ENCODE data around the gene CYREN. TPM values are rescaled to one million over a fixed set of nuclear protein-coding genes. Genes with fewer than 3 reads are reported as not detected.
A peak's percentile ranks its signal among the peaks of the same experiment; 100 is the strongest.
"Not testable (repeated sequence)": the region's sequence is repeated elsewhere in the genome, so short reads cannot be mapped to it uniquely, and the experiment has no call there.

CYREN gene
- total RNA-seq, 1 experiment from 2014 or later = 62.2 TPM

GRCh38 chr7:135160098-135160857, 10.2 kb downstream of the CYREN start:
- peak; percentile 82 for DNase-seq (ENCODE audit: low read depth)

GRCh38 chr7:135159359-135160085, 11.0 kb downstream of the CYREN start:
- no peak for DNase-seq (ENCODE audit: low read depth)

GRCh38 chr7:135158874-135159273, 11.6 kb downstream of the CYREN start:
- no peak for DNase-seq (ENCODE audit: low read depth)

GRCh38 chr7:135158141-135158655, 12.3 kb downstream of the CYREN start:
- DNase-seq (ENCODE audit: low read depth) = no peak

- no peak for DNase-seq (ENCODE audit: low read depth)
Measured at GRCh38 chr7:135156290-135156689, 14.2 kb downstream of the CYREN start.

- DNase-seq (ENCODE audit: low read depth) = no peak
Measured at GRCh38 chr7:135154734-135155133, 15.8 kb downstream of the CYREN start.

GRCh38 chr7:135152442-135152841, 18.1 kb downstream of the CYREN start:
- no peak for DNase-seq (ENCODE audit: low read depth)

GRCh38 chr7:135151533-135151932, 19.0 kb downstream of the CYREN start:
- no peak for DNase-seq (ENCODE audit: low read depth)

GRCh38 chr7:135151132-135151531, 19.4 kb downstream of the CYREN start:
- no peak for DNase-seq (ENCODE audit: low read depth)

- DNase-seq (ENCODE audit: low read depth) = no peak
Measured at GRCh38 chr7:135150072-135150782, 20.3 kb downstream of the CYREN start.

- peak; percentile 85 for DNase-seq (ENCODE audit: low read depth)
Measured at GRCh38 chr7:135147899-135148721, 22.4 kb downstream of the CYREN start, which contains the start of gene TMEM140. Gene TMEM140, plus strand, starts transcription at chr7:135148072. Its CDS starts 16,370 bp downstream, at chr7:135164442.

GRCh38 chr7:135147341-135147898, 23.1 kb downstream of the CYREN start:
- peak; percentile 40 for DNase-seq (ENCODE audit: low read depth)

GRCh38 chr7:135143885-135144668, 26.4 kb downstream of the CYREN start:
- no peak for DNase-seq (ENCODE audit: low read depth)

GRCh38 chr7:135129579-135129978, 40.9 kb downstream of the CYREN start:
- no peak for DNase-seq (ENCODE audit: low read depth)

GRCh38 chr7:135128931-135129330, 41.6 kb downstream of the CYREN start:
- no peak for DNase-seq (ENCODE audit: low read depth)

GRCh38 chr7:135124631-135125030, 45.9 kb downstream of the CYREN start:
- DNase-seq (ENCODE audit: low read depth) = not testable (repeated sequence)

GRCh38 chr7:135121868-135122267, 48.6 kb downstream of the CYREN start:
- peak; percentile 4 for DNase-seq (ENCODE audit: low read depth)

- no peak for DNase-seq (ENCODE audit: low read depth)
Measured at GRCh38 chr7:135117096-135117495, 53.4 kb downstream of the CYREN start.

All from M059J (cell line).